ENCODE data around the gene ADORA2B. TPM values are rescaled to one million over a fixed set of nuclear protein-coding genes. Genes with fewer than 3 reads are reported as not detected.
"Not testable (repeated sequence)": the region's sequence is repeated elsewhere in the genome, so short reads cannot be mapped to it uniquely, and the experiment has no call there.

Gene ADORA2B
- total RNA-seq, 1 donor from 2014 or later: 0.20 TPM

DNA sequence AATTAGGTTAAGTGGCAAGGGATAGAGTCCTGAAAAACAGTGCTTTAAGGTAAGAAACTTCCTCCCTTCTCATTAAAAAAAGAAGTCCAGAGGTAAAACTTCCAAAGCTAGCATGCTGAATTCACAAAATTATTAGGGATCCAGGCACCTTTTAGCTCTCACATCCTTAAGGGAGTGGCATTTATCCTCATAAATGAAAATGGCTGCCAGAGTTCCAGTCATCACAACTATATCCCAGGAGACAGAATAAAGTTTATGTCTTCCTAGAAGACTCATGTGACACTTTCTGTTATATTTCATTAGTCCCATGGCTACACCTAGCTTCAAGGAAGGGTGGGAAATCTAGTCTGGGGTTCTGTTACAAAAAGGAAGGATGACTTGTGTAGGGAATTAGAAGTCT, 23.3 kb upstream of the ADORA2B start:
- intact Hi-C loops (cut with micrococcal nuclease): no loop called here

DNA sequence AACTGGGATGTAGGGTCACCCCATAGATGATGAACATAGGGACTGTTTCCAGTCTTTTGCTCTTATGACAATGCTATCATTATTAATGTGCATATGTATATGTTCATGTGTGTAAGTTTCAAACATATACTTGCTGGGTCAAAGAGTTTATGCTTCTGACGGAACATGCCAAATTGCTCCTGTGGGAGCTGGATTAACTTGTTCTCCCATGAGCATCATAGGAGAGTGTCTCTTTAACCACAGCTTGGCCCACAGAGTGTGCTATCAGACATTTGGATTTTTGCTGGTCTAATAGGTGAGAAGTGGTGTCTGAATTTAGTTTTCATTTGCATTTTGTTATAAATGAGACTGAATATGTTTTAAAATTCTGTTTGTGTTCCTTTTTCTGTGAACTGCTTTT, 22.3 kb upstream of the ADORA2B start:
- intact Hi-C loops (cut with micrococcal nuclease): no loop called here

DNA sequence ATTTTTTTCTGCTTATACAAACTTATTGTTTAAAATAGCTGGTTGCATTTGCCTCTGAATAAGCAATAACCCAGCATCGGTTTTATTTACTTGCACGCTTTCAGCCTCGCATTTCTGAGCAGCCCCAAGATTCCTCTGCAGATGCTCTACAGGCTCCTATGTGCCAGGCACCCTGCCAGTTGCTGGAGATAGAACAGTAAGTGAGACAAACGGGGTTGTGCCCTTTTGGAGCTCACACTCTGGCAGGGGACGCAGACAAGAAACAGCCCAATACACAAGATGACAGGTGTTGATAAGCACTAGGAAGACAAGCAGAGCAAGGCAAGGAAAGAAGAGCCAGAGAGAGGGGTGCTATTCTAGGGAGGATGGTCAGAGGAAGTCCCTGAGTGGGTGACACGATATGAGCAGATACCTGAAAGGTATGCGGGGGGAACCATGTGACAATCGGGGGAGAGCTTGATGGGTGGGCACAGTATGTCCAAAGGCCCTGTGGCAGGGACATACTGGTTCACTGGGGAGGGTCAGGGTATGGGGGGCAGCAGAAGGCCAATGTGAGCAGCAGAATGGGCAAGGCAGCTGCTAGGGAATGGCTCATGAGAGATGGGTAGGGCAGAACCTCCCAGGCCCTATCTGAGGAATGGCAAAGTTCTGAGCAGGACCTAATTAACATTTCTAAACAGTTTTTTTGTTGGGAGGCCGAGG, 18.7 kb upstream of the ADORA2B start:
- intact Hi-C loops (cut with micrococcal nuclease): no loop called here

DNA sequence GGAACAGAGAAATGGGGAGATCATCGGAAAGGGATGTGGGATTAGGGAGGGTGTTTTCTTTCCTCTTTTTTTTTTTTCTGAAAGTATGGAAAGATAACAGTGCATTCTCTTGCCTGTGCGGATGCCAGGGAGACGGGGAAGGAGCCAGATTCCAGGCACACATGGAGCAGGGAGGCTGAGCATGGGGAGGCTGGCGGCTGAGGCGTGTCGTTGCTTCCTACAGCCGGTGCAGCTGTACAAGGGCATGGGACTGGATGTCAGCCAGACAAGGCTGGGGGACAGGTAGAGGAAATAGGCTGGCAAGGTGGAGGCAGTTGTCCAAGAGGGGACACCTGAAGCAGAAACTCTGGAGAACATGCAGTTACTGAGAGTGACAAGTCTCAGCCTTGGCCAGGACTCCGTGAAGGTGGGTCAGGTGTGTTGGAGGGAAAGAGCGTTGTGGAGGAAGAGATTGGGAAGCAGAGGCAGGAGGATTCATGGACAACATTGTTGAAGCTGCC, 16.6 kb upstream of the ADORA2B start:
- intact Hi-C loops (cut with micrococcal nuclease): no loop called here

DNA sequence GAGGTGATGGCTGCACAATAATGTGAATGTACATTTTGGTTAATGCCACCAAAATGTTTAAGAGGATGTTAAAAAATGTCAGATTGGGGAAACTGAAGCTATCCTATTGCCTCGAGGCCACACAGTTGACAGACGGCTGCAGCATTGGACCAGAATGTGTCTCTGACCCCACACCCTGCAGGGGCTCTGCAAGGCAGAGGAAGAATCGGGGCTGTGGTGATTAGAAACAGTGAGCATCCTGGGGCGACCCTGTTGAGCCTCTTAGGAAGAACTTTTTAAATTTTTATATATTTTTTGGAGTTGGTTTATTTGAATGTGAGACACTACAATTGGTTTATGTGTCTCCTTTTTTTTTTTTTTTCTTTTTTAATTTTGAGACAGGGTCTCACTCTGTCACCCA, 15.0 kb upstream of the ADORA2B start:
- intact Hi-C loops (cut with micrococcal nuclease): no loop called here

DNA sequence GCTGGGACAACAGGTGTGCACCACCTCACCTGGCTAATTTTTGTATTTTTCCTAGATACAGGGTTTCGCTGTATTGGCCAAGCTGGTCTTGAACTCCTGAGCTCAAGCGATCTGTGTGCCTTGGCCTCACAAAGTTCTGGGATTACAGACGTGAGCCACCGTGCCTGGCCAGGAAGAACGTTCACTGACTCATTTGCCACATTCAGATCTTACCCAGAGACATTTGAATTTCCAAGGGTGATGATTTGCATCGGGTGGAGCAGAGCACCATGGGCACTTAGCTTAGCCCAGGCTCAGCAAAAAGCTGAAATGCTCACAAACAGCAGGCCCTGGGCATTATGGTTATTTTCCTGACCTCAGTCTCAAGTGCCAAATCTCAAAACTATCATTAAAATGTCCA, 14.5 kb upstream of the ADORA2B start:
- intact Hi-C loops (cut with micrococcal nuclease): no loop called here

DNA sequence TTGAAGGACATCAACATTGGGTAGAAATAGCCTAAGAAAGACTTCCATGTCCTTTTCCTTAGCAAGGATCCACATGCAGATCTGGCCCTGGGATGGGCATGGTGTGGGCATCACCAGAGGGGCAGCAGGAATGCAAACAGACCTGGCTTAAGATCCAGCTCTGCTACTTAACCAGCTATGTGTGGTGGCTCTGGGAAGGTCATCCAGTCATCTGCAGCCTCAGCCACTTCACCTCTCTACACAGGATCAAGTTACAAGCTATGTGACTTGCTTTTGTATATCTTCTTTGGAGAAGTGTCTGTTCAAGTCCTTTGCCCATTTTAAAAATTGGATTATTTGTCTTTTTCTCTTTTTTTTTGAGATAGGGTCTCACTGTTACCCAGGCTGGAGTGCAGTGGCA, 13.5 kb upstream of the ADORA2B start:
- intact Hi-C loops (cut with micrococcal nuclease): no loop called here

DNA sequence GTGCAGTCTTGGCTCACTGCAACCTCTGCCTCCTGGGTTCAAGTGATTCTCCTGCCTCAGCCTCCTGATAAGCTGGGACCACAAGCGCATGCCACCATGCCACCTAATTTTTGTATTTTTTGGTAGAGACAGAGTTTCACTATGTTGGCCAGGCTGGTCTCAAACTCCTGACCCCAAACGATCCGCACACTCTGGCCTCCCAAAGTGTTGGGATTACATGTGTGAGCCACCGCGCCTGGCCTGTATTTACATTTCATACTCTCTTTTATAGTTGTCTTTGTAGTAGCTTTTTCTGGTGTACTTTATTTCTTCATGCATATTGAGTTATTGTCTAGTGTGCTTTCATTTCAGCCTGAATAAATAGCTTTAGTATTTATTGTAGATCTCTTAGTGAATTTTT, 10.1 kb upstream of the ADORA2B start:
- intact Hi-C loops (cut with micrococcal nuclease): no loop called here

DNA sequence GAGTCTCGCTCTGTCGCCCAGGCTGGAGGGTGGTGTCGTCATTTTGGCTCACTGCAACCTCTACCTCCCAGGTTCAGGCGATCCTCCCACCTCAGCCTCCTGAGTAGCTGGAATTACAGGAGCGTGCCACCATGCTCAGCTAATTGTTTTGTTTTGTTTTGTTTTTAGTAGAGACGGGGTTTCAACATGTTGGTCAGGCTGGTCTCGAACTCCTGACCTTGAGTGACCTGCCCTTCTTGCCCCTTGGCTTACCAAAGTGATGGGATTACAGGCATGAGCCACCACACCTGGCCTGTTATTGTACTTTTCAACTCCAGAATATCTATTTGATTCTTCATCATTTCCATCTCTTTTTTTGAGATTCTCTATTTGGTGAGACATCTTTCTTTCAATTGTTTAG, 9.0 kb upstream of the ADORA2B start:
- intact Hi-C loops (cut with micrococcal nuclease): no loop called here

DNA sequence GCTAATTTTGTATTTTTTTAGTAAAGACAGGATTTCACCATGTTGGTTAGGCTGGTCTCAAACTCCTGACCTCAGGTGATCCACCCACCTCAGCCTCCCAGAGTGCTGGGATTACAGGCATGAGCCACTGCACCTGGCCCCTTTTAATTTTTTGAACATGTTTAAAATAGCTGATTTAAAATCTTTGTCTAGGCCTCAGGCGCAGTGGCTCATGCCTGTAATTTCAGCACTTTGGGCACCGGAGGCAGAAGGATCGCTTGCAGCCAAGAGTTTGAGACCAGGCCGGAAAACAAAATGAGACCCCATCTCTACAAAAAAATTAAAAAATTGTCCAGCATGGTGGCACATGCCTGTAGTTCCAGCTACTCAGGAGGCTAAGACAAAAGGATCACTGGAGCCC, 8.4 kb upstream of the ADORA2B start:
- intact Hi-C loops (cut with micrococcal nuclease): not testable (repeated sequence)

DNA sequence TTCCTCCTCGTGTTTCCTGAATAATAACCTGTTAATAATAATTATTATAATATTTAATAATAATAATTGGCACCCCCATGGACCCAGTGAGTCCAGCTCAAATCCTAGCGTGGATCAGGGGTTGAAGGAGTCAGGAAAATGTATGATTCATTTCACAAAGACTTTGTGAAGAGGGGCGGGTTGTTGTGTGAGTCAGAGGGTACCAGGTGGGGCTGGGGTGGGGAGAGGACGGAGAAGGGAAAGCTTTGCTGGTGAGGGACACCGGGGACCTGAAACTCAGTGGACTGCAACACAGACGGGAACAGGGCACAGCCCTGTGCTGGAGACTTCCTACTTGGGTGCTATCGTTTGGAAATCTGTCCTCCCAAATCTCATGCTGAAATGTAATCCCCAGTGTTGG, 3.1 kb upstream of the ADORA2B start:
- intact Hi-C loops (cut with micrococcal nuclease): no loop called here

DNA sequence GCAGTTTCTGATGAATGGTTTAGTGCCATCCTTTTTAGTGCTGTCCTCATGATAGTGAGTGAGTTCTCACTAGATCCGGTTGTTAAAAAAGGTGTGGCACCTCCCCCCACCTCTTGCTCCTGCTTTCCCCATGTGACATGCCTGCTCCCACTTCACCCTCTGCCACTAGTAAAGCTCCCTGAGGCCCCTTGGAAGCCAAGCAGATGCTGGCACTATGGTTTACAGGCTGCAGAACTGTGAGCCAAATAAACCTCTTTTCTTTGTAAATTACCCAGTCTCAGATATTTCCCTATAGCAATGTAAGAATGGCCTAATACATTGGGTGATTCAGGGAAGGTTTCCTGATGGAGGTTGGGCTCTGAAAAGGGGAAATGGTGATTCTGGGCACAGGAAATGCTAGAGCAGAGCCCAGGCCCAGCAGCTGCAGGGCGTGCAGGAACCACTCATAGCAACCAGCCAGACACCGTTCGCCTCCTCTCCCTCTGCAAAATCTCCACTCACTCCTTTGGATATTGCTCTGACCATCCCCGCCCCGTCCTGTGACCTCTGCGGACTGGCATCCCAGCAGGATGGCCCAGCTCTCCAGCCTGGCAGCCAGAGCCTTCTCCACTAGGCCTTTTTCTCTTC, 2.6 kb upstream of the ADORA2B start:
- intact Hi-C loops (cut with micrococcal nuclease): no loop called here

DNA sequence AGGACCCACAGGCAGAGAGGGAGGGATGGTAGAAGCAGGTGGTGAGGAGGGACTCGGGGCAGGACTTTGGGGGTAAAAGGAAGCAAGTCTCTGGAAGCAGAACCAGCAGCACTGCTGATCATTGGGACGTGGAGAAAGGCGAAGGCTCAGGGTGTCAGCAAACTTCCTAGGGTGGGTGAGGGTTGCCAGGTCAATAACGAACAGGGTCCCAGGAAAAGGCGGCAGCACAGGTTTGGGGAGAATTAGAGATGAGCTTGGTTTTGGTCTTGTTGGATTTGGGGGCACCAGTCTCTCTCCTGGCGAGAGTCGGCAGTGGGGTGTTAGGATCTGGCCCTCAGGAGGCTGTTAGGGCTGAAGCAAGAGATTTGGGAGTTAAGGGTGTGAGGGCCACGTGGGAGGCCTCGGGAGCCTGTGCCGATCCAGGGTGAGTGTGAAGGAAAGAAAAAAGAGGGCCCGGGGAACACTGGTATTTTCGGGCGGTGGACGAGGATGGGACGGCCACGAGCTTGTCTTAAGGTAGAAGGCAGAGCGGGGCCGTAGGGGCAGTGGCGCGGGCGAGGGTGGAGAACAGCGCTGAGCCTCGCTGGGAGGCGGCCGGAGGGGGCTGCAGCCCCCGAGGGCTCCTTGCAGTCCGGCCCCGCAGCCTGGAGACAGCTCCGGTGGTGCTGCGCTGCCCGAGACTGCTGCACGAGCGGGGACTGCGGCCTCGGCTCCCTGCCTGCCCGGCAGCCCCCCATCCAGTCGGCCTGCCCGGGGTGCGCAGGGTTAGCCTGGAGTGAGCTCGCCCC, 765 bp upstream of the ADORA2B start:
- intact Hi-C loops (cut with micrococcal nuclease): loop anchor here (2.0 kb wide), 1 partner anchor 15 kb away; no protein-coding TSS in a partner anchor

DNA sequence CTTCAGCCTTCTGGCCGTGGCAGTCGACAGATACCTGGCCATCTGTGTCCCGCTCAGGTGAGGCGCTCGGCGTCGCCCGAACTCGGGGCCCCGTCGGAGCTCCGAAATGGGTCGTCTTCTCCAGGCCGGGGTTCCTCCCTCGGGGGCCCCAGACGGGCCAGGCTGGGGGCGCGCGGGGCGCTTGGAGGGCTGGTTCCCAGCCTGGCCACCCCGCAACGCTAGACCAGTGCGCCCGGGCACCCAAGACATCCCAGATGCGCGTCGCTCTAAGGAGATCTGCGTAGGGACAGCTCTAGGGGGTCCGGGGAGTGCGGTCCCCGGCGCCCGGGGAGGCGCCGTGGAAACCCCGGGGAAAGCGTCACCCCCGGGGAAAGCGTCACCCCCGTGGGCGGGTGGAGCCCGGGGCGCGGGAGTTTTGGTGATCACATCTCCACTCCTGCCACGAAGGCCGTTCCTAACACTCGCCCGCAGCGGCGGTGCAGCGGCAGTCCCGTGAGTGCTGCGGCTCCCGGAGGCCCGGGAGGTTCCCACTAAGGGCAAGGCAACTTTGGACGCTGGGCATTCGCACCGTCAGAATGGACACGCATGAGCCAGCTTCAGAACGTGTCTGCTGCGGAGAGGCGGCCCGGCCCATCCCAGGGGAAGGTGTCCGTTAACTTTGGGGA, 729 bp downstream of the ADORA2B start:
- intact Hi-C loops (cut with micrococcal nuclease): loop anchor here (1.0 to 2.0 kb wide), 2 partner anchors 13 to 53 kb away; no protein-coding TSS in a partner anchor

DNA sequence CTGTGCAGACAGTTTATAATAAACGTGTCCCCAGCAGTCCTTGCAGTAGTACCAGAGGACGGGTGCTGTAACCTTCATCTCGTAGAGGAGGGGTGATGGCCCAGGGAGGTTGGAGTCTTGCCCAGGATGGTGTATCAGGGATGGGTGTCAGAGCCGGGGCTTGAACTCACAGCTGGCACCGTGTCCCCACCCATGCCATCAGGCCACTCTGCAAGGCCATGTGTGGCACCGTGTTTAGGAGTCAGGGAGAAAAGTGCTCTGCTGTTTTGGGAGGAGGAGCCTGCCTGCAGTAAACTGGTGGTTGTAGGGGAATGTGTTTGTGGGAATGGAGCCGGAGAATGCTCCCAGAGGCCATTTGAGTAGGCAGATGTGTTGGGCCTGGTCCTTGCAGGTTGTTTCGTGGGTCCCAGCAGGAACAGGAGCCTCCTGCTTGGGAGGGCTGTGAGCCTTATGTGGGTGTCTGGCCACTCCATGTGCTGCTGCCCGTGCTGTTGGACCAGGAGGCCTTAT, 1.7 kb downstream of the ADORA2B start:
- intact Hi-C loops (cut with micrococcal nuclease): no loop called here

DNA sequence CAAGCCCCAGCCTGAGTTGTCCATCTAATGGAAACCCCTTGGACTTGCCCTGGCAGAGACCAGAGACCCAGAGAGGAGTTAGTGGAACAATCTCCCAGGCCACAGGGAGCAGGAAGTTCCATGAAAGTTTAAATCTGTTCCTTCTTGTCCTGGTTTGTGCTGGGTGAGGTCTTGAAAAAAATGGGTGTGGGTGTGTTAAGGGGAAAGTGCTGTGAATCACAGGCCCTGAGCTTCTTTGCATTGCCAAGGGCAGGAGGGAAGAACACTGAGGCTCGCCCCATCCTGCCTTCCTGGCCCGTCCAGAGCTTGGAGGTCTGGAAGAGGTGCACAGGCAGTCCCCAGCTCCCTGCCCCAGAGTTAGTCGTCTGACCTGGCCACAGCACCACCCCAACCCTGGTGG, 2.3 kb downstream of the ADORA2B start:
- intact Hi-C loops (cut with micrococcal nuclease): no loop called here

DNA sequence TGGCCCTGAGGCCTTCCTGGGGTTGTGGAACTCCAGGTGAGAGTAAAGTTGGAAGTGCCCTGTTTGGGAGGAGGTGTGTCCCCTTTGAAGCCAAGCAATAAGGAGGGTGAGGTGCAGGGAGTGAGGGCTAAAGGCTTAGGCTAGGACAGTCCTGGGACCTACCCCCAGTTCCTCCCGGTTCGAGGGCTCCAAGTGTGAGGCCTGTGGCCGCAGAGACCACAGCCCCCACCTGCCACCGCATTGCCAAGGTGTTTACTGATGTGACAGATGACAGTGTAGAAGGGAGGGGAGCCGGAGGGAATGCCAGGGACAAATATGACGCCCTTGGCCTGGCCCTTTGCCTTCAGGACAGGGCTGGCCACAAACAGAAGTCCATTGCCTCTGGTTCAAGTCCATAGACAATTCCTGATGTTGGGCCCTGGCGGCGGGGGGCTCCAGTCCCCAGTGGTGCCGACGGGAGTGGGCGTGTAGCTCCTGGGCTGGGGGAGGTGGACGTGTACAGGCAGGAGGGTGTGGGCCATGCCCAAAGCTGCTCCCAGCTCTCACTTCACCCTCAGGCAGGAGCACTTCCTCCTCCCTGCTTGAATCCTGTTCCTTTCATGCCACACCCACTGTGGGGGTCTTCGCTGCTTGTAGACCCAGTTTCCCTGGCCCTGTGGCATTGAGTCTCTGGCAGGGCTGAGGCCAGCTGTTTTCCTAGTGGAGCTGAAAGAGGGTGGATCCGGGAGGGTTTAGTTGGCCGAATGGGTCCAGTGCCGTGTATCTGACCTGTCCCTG, 3.2 kb downstream of the ADORA2B start:
- intact Hi-C loops (cut with micrococcal nuclease): no loop called here

DNA sequence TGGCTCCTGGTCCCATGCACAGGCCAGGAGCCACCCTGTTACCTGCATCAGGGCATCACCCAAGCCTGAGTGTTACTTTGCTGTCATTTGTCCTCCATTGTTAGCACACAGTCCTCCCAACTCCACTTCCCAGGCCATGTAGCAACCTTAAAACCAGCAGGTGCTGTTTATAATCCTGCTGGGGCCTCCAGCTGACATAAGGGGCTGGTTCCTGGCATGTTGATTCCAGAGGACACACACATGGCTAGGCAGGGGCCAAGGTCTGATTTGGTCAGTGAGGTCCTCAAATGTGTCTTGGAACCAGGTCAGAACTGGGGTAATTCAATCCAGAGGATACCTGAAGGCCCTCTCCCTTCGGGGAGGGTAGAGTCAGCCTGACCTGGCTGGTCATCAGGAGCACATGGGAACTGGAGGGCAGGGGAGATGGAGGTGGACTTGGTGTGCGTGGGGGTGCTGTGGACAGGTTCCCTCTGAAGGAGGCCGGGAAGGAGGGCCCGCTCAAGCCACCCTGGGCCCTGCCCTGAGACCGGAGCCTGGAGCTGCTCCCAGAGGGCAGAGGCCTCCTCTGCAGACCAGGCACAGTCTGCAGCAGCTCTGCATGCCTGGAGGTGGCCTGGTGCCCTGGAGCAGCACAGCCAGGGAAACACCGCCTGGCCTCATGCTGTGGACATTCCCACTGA, 6.6 kb downstream of the ADORA2B start:
- intact Hi-C loops (cut with micrococcal nuclease): no loop called here

DNA sequence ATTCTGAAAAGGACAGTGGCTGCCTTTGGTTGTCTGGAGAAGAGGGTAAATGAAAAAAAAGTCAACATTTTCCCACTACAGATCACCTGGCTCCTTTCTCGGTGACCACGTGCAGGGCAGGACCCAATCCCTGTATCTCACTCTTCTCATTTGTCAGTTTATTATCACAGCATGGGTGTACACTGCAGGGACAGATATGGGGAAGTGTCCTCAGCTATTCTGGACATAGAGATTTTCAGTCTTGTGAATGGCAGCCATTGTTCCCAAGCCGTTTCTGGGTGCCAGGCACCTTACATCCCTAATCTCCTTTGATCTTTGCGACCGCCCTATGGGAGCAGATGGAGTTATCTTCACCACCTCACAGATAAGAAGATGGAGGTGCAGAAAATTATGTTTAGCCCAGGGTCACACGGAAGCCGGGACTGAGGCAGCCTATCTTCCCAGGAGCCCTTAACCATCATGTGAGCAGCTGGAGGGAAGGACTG, 7.2 kb downstream of the ADORA2B start:
- intact Hi-C loops (cut with micrococcal nuclease): no loop called here
